WERI-Rb-1 (cell line): Measurements from ENCODE around the gene MRPS11.
"Not testable (repeated sequence)": the region's sequence is repeated elsewhere in the genome, so short reads cannot be mapped to it uniquely, and the experiment has no call there.

Experiments used
- DNase-seq: peaks from one replicate; pipeline ENCODE4 v3.0.0-alpha.2; 2020
- H3K27ac ChIP-seq: fragments of 250-450 bp; sonication (Bioruptor Pico); 2 replicates; pipeline ENCODE4 v1.5.1; 2020; ENCODE audit warnings: mild to moderate bottlenecking, moderate library complexity
- H3K27me3 ChIP-seq: fragments of 250-450 bp; sonication (Bioruptor Pico); 2 replicates; pipeline ENCODE4 v1.5.1; 2021; ENCODE audit warnings: mild to moderate bottlenecking, low read depth, moderate library complexity; ENCODE audit not compliant: insufficient read depth, severe bottlenecking
- H3K36me3 ChIP-seq: fragments of 250-450 bp; sonication (Bioruptor Pico); 2 replicates; pipeline ENCODE4 v1.5.1; 2020; ENCODE audit warnings: mild to moderate bottlenecking, moderate library complexity
- H3K4me3 ChIP-seq: 2 replicates; pipeline ENCODE4 v1.5.1; 2011; ENCODE audit warnings: low read depth, mild to moderate bottlenecking, control low read depth, low read length
- H3K9me3 ChIP-seq: fragments of 250-450 bp; sonication (Bioruptor Pico); 2 replicates; pipeline ENCODE4 v1.5.1; 2021; ENCODE audit warnings: mild to moderate bottlenecking, moderate library complexity; ENCODE audit not compliant: severe bottlenecking
- TF ChIP-seq, protein P1 (sequence below): IDR thresholded peaks from 2 replicates; pipeline ENCODE4 v1.5.1; 2011; ENCODE audit warnings: low read depth, mild to moderate bottlenecking, control low read depth, inconsistent platforms, low read length

Gene MRPS11

DNA sequence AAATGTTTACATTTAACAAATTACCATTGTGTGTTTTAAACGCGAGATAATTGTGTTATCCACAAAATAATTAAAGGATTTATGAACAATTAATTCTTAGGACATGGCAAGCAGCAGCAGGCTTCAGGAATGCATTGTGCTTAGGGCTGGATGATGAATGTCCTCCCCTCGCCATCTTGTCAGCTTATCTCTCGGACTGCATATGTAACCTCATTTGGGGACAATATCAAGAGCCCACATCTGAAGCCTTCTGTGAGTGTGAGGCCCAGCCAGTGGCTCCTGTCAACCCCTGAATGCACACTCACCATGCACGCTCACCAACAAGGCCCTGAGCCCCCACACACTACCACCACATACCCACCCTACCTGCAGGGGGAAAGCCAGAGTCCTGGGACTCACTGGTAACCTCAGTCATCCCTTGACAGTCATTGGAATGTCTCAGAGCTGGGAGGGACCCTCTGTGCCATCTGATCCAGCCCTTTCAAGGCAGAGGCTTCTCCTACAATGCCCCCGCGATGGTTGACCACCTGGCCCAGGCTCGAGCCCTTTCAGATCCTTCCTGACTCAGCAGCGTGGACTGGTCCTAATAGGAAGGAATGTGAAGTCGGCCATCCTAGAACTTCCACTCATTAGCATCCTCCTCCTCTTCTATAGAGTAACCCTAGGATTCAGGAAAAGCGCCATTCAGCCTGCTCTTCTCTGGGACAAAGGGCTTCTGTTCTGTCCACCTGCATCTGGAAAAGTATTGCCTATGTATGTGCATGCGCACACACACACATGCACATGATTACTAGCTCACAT is 38.5 kb upstream of the MRPS11 start:
- peaks cover 22% of the 10 kb centered on the region for H3K27me3 ChIP-seq
- no peaks in the 10 kb centered on the region for H3K9me3 ChIP-seq
- no peak overlapping the region for H3K27ac ChIP-seq
- H3K36me3 ChIP-seq, result no peaks in the 10 kb centered on the region
- no peak overlapping the region for H3K4me3 ChIP-seq
- TF ChIP-seq, protein P1, sequence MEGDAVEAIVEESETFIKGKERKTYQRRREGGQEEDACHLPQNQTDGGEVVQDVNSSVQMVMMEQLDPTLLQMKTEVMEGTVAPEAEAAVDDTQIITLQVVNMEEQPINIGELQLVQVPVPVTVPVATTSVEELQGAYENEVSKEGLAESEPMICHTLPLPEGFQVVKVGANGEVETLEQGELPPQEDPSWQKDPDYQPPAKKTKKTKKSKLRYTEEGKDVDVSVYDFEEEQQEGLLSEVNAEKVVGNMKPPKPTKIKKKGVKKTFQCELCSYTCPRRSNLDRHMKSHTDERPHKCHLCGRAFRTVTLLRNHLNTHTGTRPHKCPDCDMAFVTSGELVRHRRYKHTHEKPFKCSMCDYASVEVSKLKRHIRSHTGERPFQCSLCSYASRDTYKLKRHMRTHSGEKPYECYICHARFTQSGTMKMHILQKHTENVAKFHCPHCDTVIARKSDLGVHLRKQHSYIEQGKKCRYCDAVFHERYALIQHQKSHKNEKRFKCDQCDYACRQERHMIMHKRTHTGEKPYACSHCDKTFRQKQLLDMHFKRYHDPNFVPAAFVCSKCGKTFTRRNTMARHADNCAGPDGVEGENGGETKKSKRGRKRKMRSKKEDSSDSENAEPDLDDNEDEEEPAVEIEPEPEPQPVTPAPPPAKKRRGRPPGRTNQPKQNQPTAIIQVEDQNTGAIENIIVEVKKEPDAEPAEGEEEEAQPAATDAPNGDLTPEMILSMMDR, result no peak
- DNase-seq, result no peak

DNA sequence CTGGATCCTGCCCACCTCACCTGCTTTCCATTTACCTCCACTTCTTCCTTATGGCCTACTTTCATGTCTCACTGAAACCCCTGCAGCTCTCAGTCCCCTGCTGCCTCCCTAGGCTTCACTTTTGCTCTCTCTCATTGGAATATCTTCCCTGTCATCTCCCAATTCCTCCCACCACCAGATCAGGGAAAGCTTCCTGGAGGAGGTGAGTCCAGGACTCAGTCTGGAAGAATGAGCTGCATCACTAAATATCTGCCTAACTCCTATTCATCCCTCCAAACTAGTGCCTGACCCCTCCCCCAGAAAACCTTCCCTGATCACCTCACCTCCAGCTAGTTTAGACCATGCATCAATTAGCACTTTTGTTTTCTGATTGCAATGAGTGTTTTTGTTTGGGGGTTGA is 37.5 kb upstream of the MRPS11 start:
- H3K27ac ChIP-seq, result no peak overlapping the region
- H3K27me3 ChIP-seq, result peaks cover 22% of the 10 kb centered on the region
- DNase-seq, result no peak
- H3K36me3 ChIP-seq, result no peaks in the 10 kb centered on the region
- no peak overlapping the region for H3K4me3 ChIP-seq
- H3K9me3 ChIP-seq, result no peaks in the 10 kb centered on the region
- TF ChIP-seq, protein P1, result no peak

DNA sequence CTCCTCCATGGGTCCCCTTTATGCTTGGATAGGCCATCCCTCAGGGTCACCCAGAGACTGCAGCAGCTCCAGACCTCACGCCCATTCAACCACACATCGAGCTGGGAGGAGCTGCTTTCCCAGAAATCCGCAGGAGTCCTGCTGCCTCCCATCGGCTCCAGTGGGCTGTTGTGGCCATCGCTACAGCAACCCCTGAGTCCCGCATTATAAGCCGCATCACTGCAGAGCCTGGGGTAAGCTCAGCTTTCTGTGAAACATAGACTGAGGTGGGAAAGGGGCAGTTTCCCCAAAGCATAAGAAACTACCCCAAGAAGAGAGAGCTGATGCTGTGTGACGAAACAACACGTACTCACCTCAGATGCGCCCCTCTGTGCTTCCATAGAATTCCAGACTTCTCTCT is 36.1 kb upstream of the MRPS11 start:
- TF ChIP-seq, protein P1, result no peak
- no peak for DNase-seq
- H3K9me3 ChIP-seq, result no peaks in the 10 kb centered on the region
- H3K27me3 ChIP-seq, result peaks cover 20% of the 10 kb centered on the region
- H3K4me3 ChIP-seq, result no peak overlapping the region
- no peak overlapping the region for H3K27ac ChIP-seq
- H3K36me3 ChIP-seq, result no peaks in the 10 kb centered on the region

DNA sequence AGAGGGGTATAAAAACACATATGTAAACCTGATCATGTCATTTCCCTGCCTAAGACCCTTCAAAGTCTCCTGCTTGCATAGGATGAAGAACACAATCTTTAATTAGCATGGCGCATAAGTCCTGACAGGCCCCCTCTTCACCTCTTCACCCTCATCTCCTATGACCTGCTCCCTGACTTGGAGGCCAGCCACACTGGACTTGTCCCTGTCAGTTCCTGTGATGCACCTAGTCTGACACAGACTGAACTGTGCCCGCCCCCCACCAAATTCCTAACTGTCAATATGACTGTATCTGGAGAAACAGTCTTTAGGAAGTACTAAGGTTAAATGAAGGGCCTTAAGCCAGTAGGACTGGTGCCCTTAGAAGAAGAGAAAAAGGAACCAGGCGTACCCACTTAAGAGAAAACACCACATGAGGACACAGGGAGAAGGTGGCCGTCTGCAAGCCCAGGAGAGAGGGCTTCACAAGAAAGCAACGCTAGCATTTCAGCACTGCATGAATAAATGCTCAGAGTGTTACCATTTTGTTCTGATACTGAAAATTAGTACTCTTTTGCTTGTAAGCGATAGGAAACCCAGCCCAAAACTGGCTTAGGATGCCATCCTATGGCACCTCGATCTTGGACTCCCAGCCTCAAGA is 34.3 kb upstream of the MRPS11 start:
- no peaks in the 10 kb centered on the region for H3K9me3 ChIP-seq
- DNase-seq, result no peak
- H3K27ac ChIP-seq, result no peak overlapping the region
- H3K4me3 ChIP-seq, result no peak overlapping the region
- H3K27me3 ChIP-seq, result peaks cover 8% of the 10 kb centered on the region
- TF ChIP-seq, protein P1, result no peak
- H3K36me3 ChIP-seq, result no peaks in the 10 kb centered on the region

DNA sequence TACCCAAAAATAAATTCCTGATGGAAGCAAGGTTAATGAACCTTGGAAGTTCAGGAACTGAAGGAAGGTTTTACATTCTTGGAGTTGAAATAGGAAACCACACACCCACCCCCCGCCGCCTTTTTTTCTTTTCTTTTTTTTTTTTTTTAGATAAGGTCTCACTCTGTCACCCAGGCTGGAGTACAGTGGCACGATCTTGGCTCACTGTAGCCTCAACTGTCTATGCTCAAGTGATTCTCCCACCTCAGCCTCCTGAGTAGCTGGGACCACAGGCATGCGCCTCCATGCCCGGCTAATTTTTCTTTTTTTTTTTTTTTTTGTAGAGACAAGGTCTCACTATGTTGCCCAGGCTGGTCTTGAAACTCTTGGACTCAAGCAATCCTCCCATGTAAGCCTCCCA is 33.4 kb upstream of the MRPS11 start:
- H3K27me3 ChIP-seq, H3K36me3 ChIP-seq, H3K9me3 ChIP-seq, H3K4me3 ChIP-seq, H3K27ac ChIP-seq, DNase-seq: not testable (repeated sequence)

DNA sequence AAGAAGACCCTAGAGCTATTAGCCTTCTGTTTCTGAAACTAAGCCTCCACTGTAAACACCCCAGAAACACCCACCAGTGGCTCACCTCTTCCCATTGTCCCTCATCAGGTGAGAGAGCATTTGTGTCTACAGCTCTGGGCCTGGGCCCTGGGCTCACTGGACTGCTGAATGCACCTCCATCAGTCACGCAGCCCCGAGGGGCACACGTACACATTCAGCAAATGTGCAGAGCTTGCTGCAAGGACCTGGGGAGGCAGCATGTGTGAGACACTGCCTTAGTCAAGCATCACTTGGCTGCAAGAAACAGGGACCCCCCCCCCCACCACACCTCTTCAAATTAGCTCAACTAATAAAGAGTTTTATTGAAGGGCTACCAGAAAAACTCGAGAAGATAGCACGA is 29.3 kb upstream of the MRPS11 start:
- TF ChIP-seq, protein P1, result no peak
- no peaks in the 10 kb centered on the region for H3K36me3 ChIP-seq
- no peak for DNase-seq
- no peak overlapping the region for H3K4me3 ChIP-seq
- H3K9me3 ChIP-seq, result peaks cover under 1% of the 10 kb centered on the region
- peaks cover 3% of the 10 kb centered on the region for H3K27me3 ChIP-seq
- H3K27ac ChIP-seq, result no peak overlapping the region
